Esophagus squamous epithelium (tissue), 5 donors: ENCODE data around the gene DST. TPM values are rescaled to one million over a fixed set of nuclear protein-coding genes. Genes with fewer than 3 reads are reported as not detected.

ENCODE experiments used
- DNase-seq: peaks from one replicate; lab custom pipeline; 2025; lab: John Stamatoyannopoulos, UW
- H3K27ac ChIP-seq, 4 donors: fragments of 200-600 bp; sonication (generic); one replicate each; pipeline ENCODE4 v1.5.1; 2016 to 2019; ENCODE audit warnings: mild to moderate bottlenecking in 1 of 4
- H3K27me3 ChIP-seq, 4 donors: fragments of 200-600 bp; sonication (generic); 1 replicate in 3 of 4; 2 replicates in 1 of 4; pipeline versions ENCODE4 v1.5.1 to v1.6.0; 2017 to 2021; ENCODE audit warnings: antibody characterized with exemption in 1 of 4
- H3K36me3 ChIP-seq, 3 donors: fragments of 200-600 bp; sonication (generic); one replicate each; pipeline ENCODE4 v1.5.1; 2016 to 2019
- H3K4me1 ChIP-seq, 3 donors: fragments of 200-600 bp; sonication (generic); one replicate each; pipeline ENCODE4 v1.5.1; 2017 to 2019
- H3K4me3 ChIP-seq, 4 donors: fragments of 200-600 bp; sonication (generic); 1 replicate in 3 of 4; 2 replicates in 1 of 4; pipeline ENCODE4 v1.5.1; 2016 to 2019; ENCODE audit warnings: mild to moderate bottlenecking in 2 of 4, moderate library complexity in 1 of 4
- H3K9me3 ChIP-seq, 3 donors: fragments of 200-600 bp; sonication (generic); one replicate each; pipeline ENCODE4 v1.5.1; 2016 to 2019
- CTCF ChIP-seq, 6 experiments: fragments of 450-650 bp in 4 of 6; fragments of 200-600 bp in 2 of 6; sonication (generic) in 2 of 6; IDR thresholded peaks; one replicate each; pipeline ENCODE4 v1.5.1; 2016 to 2019; ENCODE audit warnings: antibody characterized with exemption in 6 of 6, mild to moderate bottlenecking in 4 of 6, moderate library complexity in 4 of 6
- POLR2A ChIP-seq, 4 donors: fragments of 450-650 bp; IDR thresholded peaks; one replicate each; pipeline ENCODE4 v1.6.1; 2017; ENCODE audit warnings: antibody characterized with exemption in 4 of 4, mild to moderate bottlenecking in 4 of 4, moderate library complexity in 3 of 4
- WGBS, 2 donors: methylation state at CpG; one replicate each; pipeline ENCODE4 v1.1.5; 2018; 5-methylcytosine and 5-hydroxymethylcytosine counted together
- intact Hi-C: fragments of 100-400 bp; cut with DNase I; formaldehyde crosslinking; loops from one replicate; pipeline ENCODE4 v1.15.0; 2022
- total RNA-seq, 4 donors: library from RNA; depleted of rRNA; stranded (reverse); fragments of >200 nt; gene quantifications; one replicate each; pipeline ENCODE4 v1.1.0, GENCODE V29; 2016
- donor health status: DM: yes; HTN: yes; CAD: no.

Gene DST
- total RNA-seq, 4 donors from 2014 or later = 134 to 468 (median 175) TPM

GRCh38 chr6:56480246-56480645 is 162.4 kb downstream of the DST start:
- no peak for DNase-seq
- intact Hi-C loops = no loop called here
- H3K4me1 ChIP-seq = peaks cover 0 to 12% (median 0%) of the 10 kb centered on the region in 3 donors
- no peaks in the 10 kb centered on the region for H3K27me3 ChIP-seq
- H3K4me3 ChIP-seq = no peak overlapping the region
- peaks cover 0 to 4% (median 0%) of the 10 kb centered on the region in 3 donors for H3K9me3 ChIP-seq
- no peak overlapping the region for H3K27ac ChIP-seq
- TF ChIP-seq POLR2A (IDR thresholded peaks at IDR 0.05) (no peak), CTCF (IDR thresholded peaks at IDR 0.05) (no peak)
- H3K36me3 ChIP-seq = peaks cover 0 to 85% (median 13%) of the 10 kb centered on the region in 3 donors

- Histone ChIP-seq H3K36me3 (peaks cover 0 to 85% (median 11%) of the 10 kb centered on the region in 3 donors), H3K27me3 (no peaks in the 10 kb centered on the region), H3K27ac (no peak overlapping the region), H3K4me1 (peaks cover 0 to 12% (median 0%) of the 10 kb centered on the region in 3 donors), H3K4me3 (no peak overlapping the region), H3K9me3 (peaks cover 0 to 4% (median 0%) of the 10 kb centered on the region in 3 donors)
- 85 to 87% methylated on average over 3 of the region's 3 CpGs for WGBS, 2 donors
- DNase-seq = no peak
- intact Hi-C loops = no loop called here
- TF ChIP-seq CTCF (IDR thresholded peaks at IDR 0.05) = no peak
- no peak for TF ChIP-seq POLR2A (IDR thresholded peaks at IDR 0.05)
Observed at GRCh38 chr6:56479381-56479780, 163.3 kb downstream of the DST start.

- Histone ChIP-seq H3K4me3 (no peak overlapping the region), H3K27me3 (no peaks in the 10 kb centered on the region), H3K4me1 (peaks cover 0 to 12% (median 0%) of the 10 kb centered on the region in 3 donors), H3K27ac (no peak overlapping the region), H3K9me3 (peaks cover 0 to 4% (median 0%) of the 10 kb centered on the region in 3 donors), H3K36me3 (peaks cover 0 to 96% (median 11%) of the 10 kb centered on the region in 3 donors)
- intact Hi-C loops = no loop called here
- 80 to 100% methylated on average over 1 of the region's 1 CpG for WGBS, 2 donors
- DNase-seq = no peak
- TF ChIP-seq POLR2A (IDR thresholded peaks at IDR 0.05) = no peak
- TF ChIP-seq CTCF (IDR thresholded peaks at IDR 0.05) = no peak
Observed at GRCh38 chr6:56478202-56478601, 164.5 kb downstream of the DST start.

DNA sequence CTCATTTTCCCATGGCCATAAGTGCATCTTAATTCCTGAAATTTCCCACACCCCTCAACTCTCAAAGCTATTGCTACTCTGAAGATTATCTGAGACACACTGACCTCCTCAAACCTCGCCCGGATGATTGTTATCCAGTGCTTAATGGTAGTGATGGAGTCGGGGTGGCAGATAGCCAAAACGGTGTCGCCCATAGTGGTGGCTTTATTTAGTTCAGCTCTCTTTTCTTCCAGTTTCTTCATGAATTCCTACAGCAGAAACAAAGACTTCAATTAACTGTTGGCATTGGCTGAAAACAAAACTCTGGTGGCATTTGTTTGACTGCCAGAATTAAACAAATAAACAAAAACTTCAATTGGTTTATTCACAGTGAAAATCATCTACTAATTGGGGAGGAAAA is 165.4 kb downstream of the DST start:
- 78 to 98% methylated on average over 5 of the region's 5 CpGs for WGBS, 2 donors
- Histone ChIP-seq H3K9me3 (peaks cover 0 to 4% (median 0%) of the 10 kb centered on the region in 3 donors), H3K27ac (no peak overlapping the region), H3K36me3 (peaks cover 0 to 96% (median 5%) of the 10 kb centered on the region in 3 donors), H3K27me3 (no peaks in the 10 kb centered on the region), H3K4me1 (peaks cover 0 to 12% (median 0%) of the 10 kb centered on the region in 3 donors), H3K4me3 (no peak overlapping the region)
- TF ChIP-seq POLR2A (IDR thresholded peaks at IDR 0.05) (no peak), CTCF (IDR thresholded peaks at IDR 0.05) (no peak)
- DNase-seq = no peak
- intact Hi-C loops = no loop called here

GRCh38 chr6:56475736-56476457 is 166.8 kb downstream of the DST start:
- Histone ChIP-seq H3K9me3 (peaks cover 0 to 4% (median 0%) of the 10 kb centered on the region in 3 donors), H3K4me1 (peaks cover 0 to 12% (median 0%) of the 10 kb centered on the region in 3 donors), H3K27ac (no peak overlapping the region), H3K4me3 (no peak overlapping the region), H3K27me3 (no peaks in the 10 kb centered on the region), H3K36me3 (peaks cover 0 to 96% (median 4%) of the 10 kb centered on the region in 3 donors)
- no peak for DNase-seq
- 54 to 61% methylated on average over 4 of the region's 4 CpGs for WGBS, 2 donors
- intact Hi-C loops = no loop called here
- TF ChIP-seq POLR2A (IDR thresholded peaks at IDR 0.05) (no peak), CTCF (IDR thresholded peaks at IDR 0.05) (no peak)
